ENCODE measurements around the gene WWOX. TPM values are rescaled to one million over a fixed set of nuclear protein-coding genes. Genes with fewer than 3 reads are reported as not detected.
A peak's percentile ranks its signal among the peaks of the same experiment; 100 is the strongest.
"Not testable (repeated sequence)": the region's sequence is repeated elsewhere in the genome, so short reads cannot be mapped to it uniquely, and the experiment has no call there.

Gene WWOX
- total RNA-seq, 1 donor from 2014 or later, result 16.1 TPM

DNA sequence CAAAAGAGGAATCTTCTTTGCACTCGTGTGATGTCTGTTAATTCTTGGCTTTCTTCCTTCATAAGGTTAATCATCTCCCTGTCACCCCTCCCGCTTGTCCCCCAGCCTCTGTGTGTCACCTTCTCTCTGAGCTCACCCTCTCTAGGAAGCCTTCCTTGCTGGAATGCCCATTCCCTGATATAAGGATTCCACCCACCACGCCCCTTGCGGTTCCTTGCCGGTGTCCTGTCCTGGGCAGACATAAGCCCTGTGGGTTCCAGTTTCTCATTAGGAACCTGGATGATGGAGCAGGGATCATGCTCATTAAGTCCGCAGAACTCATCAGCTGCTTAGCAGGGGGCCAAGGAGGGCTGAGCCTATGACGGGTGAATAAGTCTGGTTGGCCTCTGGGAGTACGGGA is 941.8 kb downstream of the WWOX start:
- H3K4me1 Mint-ChIP-seq, result peaks cover 17% of the 10 kb centered on the region
- H3K36me3 Mint-ChIP-seq (ENCODE audit: low read depth), result peaks cover 2% of the 10 kb centered on the region
- intact Hi-C loops (cut with micrococcal nuclease), result no loop called here
- no peaks in the 10 kb centered on the region for H3K27me3 Mint-ChIP-seq
- H3K9me3 Mint-ChIP-seq, result peaks cover 4% of the 10 kb centered on the region
- H3K4me3 Mint-ChIP-seq, result no peak overlapping the region
- no peak for DNase-seq
- no peak overlapping the region for H3K27ac Mint-ChIP-seq

DNA sequence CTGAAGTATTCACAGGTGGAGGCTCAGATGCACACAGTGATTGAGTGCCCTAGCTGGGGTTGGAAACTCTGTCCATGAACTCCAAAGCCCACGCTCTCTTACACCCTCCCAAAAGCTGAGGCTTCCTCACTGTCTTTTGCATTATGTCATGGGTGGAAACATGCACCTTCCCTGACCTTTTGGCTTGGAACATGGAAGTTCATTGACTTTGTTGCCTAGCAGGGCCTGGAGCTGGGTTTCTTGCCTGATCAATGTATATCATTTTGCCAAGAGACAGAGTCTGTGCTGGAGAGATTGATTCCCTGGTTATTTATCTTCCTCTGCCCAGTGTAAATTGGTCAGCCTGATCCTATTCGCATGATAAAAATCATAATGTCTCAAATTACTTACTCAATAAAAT is 942.7 kb downstream of the WWOX start:
- DNase-seq, result no peak
- Mint-ChIP-seq H3K4me3 (no peak overlapping the region), H3K4me1 (peaks cover 21% of the 10 kb centered on the region), H3K27me3 (no peaks in the 10 kb centered on the region), H3K27ac (no peak overlapping the region), H3K9me3 (peaks cover 4% of the 10 kb centered on the region), H3K36me3 (ENCODE audit: low read depth) (peaks cover 2% of the 10 kb centered on the region)
- intact Hi-C loops (cut with micrococcal nuclease), result no loop called here

DNA sequence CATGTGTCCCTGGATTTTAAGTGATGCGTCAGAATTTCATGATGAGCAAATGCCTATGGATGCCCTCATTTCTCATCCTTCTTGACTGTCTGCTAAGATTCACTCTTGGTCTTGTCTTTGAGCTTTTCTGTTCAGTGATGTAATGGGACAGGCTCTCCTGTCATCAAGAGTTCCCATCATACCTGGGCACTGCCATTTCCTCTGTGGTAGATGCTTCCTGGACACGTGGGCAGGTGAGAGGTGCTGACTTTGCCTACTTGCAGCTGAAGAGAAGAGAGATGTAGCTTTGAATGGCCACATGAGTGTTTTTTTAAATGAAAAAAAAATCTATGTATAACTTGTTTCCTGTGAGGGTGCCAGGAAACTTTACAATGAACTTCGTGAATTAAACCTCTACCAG is 943.4 kb downstream of the WWOX start:
- peaks cover 2% of the 10 kb centered on the region for H3K36me3 Mint-ChIP-seq (ENCODE audit: low read depth)
- H3K4me3 Mint-ChIP-seq, result no peak overlapping the region
- peaks cover 19% of the 10 kb centered on the region for H3K4me1 Mint-ChIP-seq
- H3K9me3 Mint-ChIP-seq, result peaks cover 4% of the 10 kb centered on the region
- no peaks in the 10 kb centered on the region for H3K27me3 Mint-ChIP-seq
- DNase-seq, result peak; percentile 64
- intact Hi-C loops (cut with micrococcal nuclease), result no loop called here
- H3K27ac Mint-ChIP-seq, result no peak overlapping the region

- Mint-ChIP-seq H3K4me1 (peaks cover 16% of the 10 kb centered on the region), H3K36me3 (ENCODE audit: low read depth) (no peaks in the 10 kb centered on the region)
- intact Hi-C loops (cut with micrococcal nuclease), result no loop called here
These were observed 945.7 kb downstream of the WWOX start for GRCh38 chr16:79045191-79045590.

DNA sequence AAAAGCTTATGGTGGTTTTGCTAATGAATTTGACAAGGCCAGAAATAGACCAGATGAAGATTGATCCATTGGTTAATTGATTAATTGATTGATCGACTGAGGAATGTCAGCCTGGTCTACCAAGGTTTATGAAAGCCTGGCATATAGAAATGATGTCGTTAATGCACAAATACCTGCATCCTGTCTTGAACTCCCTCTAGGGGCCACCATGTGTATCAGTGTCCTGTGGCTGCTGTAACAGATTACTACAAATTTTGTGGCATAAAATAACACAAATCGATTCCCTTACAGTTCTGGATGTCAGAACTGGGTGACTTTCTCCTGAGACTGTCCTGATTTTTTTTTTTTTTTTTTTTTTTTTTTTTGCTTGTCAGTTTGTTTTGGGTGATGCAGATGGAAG is 947.9 kb downstream of the WWOX start:
- no peak overlapping the region for H3K27ac Mint-ChIP-seq
- H3K4me3 Mint-ChIP-seq, result no peak overlapping the region
- no peaks in the 10 kb centered on the region for H3K9me3 Mint-ChIP-seq
- DNase-seq, result peak; percentile 68
- no peaks in the 10 kb centered on the region for H3K27me3 Mint-ChIP-seq
- H3K36me3 Mint-ChIP-seq (ENCODE audit: low read depth), result no peaks in the 10 kb centered on the region
- H3K4me1 Mint-ChIP-seq, result peaks cover 16% of the 10 kb centered on the region
- intact Hi-C loops (cut with micrococcal nuclease), result no loop called here

More at GRCh38 chr16:79045191-79045590, 945.7 kb downstream of the WWOX start:
- Mint-ChIP-seq H3K27me3 (no peaks in the 10 kb centered on the region), H3K9me3 (no peaks in the 10 kb centered on the region), H3K4me3 (no peak overlapping the region), H3K27ac (no peak overlapping the region)
- no peak for DNase-seq

- H3K4me3 Mint-ChIP-seq, result no peak overlapping the region
- peaks cover 5% of the 10 kb centered on the region for H3K4me1 Mint-ChIP-seq
- intact Hi-C loops (cut with micrococcal nuclease), result no loop called here
- no peaks in the 10 kb centered on the region for H3K9me3 Mint-ChIP-seq
- H3K36me3 Mint-ChIP-seq (ENCODE audit: low read depth), result no peaks in the 10 kb centered on the region
- no peak for DNase-seq
- H3K27me3 Mint-ChIP-seq, result no peaks in the 10 kb centered on the region
- H3K27ac Mint-ChIP-seq, result no peak overlapping the region
These were observed 949.6 kb downstream of the WWOX start for GRCh38 chr16:79049040-79049439.

- Mint-ChIP-seq H3K27me3 (no peaks in the 10 kb centered on the region), H3K4me3 (no peak overlapping the region), H3K27ac (no peak overlapping the region)
These were observed 950.6 kb downstream of the WWOX start for GRCh38 chr16:79050063-79050462.

GRCh38 chr16:79051313-79051712 is 951.9 kb downstream of the WWOX start:
- Mint-ChIP-seq H3K27ac (no peak overlapping the region), H3K36me3 (ENCODE audit: low read depth) (no peaks in the 10 kb centered on the region)
- no peak for DNase-seq

More at GRCh38 chr16:79050063-79050462, 950.6 kb downstream of the WWOX start:
- no peaks in the 10 kb centered on the region for H3K9me3 Mint-ChIP-seq
- peaks cover 5% of the 10 kb centered on the region for H3K4me1 Mint-ChIP-seq
- no peak for DNase-seq
- intact Hi-C loops (cut with micrococcal nuclease), result no loop called here
- H3K36me3 Mint-ChIP-seq (ENCODE audit: low read depth), result no peaks in the 10 kb centered on the region

DNA sequence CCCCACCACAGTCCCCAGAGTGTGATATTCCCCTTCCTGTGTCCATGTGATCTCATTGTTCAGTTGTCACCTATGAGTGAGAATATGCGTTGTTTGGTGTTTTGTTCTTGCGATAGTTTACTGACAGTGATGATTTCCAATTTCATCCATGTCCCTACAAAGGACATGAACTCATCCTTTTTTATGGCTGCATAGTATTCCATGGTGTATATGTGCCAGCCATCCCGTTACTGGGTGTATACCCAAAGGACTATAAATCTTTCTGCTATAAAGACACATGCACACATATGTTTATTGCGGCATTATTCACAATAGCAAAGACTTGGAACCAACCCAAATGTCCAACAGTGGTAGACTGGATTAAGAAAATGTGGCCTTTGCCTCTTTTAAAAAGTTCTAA is 952.7 kb downstream of the WWOX start:
- H3K4me3 Mint-ChIP-seq; intact Hi-C loops (cut with micrococcal nuclease); H3K27ac Mint-ChIP-seq: not testable (repeated sequence)

More at GRCh38 chr16:79051313-79051712, 951.9 kb downstream of the WWOX start:
- intact Hi-C loops (cut with micrococcal nuclease), result no loop called here
- Mint-ChIP-seq H3K9me3 (no peaks in the 10 kb centered on the region), H3K4me3 (no peak overlapping the region), H3K4me1 (peaks cover 5% of the 10 kb centered on the region), H3K27me3 (no peaks in the 10 kb centered on the region)

DNA sequence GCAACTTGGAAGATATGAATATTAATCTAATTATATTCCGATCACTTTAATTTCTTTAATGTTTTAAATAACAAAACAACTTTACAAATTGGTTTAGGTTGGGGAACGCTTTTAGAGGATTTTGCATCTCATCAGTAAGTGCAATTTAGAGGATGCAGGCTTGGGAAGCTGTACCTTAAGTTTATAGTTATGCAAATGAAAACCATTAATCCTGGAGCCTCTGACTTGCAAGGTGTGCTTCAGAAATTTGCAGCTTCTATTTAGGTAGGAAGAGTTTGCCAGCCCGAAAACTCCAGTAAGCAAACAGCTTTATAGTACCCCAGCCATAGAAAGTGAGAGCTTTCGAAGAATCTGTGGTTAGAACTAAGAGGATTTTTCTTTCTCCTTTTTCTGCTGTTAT is 954.1 kb downstream of the WWOX start:
- intact Hi-C loops (cut with micrococcal nuclease), result no loop called here
- H3K4me3 Mint-ChIP-seq, result no peak overlapping the region
- no peaks in the 10 kb centered on the region for H3K9me3 Mint-ChIP-seq
- DNase-seq, result no peak
- no peaks in the 10 kb centered on the region for H3K36me3 Mint-ChIP-seq (ENCODE audit: low read depth)
- H3K27me3 Mint-ChIP-seq, result peaks cover 2% of the 10 kb centered on the region
- H3K4me1 Mint-ChIP-seq, result no peaks in the 10 kb centered on the region
- no peak overlapping the region for H3K27ac Mint-ChIP-seq

More for the DNA sequence above, 952.7 kb downstream of the WWOX start:
- not testable (repeated sequence) for H3K36me3 Mint-ChIP-seq (ENCODE audit: low read depth); H3K9me3 Mint-ChIP-seq; H3K4me1 Mint-ChIP-seq; DNase-seq; H3K27me3 Mint-ChIP-seq

GRCh38 chr16:79054211-79054984 is 954.9 kb downstream of the WWOX start:
- Mint-ChIP-seq H3K9me3 (no peaks in the 10 kb centered on the region), H3K4me1 (no peaks in the 10 kb centered on the region), H3K27ac (no peak overlapping the region), H3K36me3 (ENCODE audit: low read depth) (no peaks in the 10 kb centered on the region), H3K27me3 (peaks cover 2% of the 10 kb centered on the region), H3K4me3 (no peak overlapping the region)
- no peak for DNase-seq
- intact Hi-C loops (cut with micrococcal nuclease), result no loop called here

DNA sequence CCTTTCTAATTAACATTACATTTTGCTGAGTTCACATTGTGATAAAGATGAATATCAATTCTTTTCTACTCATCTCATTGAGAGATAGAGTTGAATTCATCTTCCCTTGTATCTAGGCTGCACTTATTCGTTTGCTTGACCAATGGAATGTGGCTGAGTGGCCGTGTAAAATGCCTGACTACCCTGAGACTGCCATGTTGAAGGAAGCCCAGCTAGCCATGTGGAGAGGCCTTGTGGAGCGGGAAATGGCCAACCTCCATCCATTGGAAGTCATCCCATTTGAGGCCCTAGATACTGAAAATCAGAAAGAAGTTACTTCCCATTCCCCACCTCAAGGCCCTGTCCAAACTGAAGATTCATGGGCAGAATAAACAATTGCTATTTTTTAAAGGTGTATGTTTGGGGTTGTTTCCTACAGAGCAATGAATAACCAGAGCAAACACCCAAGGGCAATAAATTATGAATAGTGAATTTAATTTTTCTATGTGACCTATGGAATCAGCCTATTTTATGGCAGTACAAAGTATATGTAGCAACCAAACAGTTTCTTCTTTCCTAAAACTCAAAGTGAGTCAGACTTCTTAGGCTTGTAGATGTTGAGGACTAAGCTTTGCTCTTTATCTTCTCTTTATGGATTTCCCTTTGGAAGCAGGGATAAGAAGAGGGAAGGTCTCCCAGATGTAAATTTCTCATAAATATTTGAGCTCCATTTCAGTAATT is 956.0 kb downstream of the WWOX start:
- H3K4me1 Mint-ChIP-seq, result no peaks in the 10 kb centered on the region
- peaks cover 3% of the 10 kb centered on the region for H3K27me3 Mint-ChIP-seq
- DNase-seq, result no peak
- intact Hi-C loops (cut with micrococcal nuclease), result no loop called here
- H3K4me3 Mint-ChIP-seq, result no peak overlapping the region
- H3K9me3 Mint-ChIP-seq, result no peaks in the 10 kb centered on the region
- no peaks in the 10 kb centered on the region for H3K36me3 Mint-ChIP-seq (ENCODE audit: low read depth)
- no peak overlapping the region for H3K27ac Mint-ChIP-seq

DNA sequence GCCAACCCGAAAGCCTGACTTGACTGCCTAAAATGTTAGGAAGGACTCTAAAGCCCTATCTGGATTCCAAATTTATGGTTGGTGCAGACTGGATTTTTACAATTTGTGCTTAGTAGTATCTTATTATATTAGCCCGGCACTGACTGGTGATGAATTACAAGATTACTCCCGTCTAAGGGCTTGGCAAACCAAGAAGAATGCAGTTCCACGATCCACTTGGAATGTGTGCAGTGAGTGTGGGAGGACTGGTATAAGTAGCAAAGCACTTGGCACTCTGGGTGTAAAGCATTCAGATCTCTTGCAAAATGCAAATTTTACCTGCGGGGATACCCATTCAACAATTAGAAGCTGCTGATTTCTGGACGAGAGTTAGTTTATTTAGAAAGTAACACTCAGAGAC is 961.7 kb downstream of the WWOX start:
- Mint-ChIP-seq H3K4me1 (peaks cover 4% of the 10 kb centered on the region), H3K4me3 (no peak overlapping the region), H3K36me3 (ENCODE audit: low read depth) (no peaks in the 10 kb centered on the region), H3K27me3 (peaks cover 11% of the 10 kb centered on the region), H3K27ac (no peak overlapping the region), H3K9me3 (peaks cover 17% of the 10 kb centered on the region)
- DNase-seq, result no peak
- intact Hi-C loops (cut with micrococcal nuclease), result no loop called here

- Mint-ChIP-seq H3K4me1 (peaks cover 8% of the 10 kb centered on the region), H3K27me3 (peaks cover 11% of the 10 kb centered on the region), H3K4me3 (no peak overlapping the region), H3K27ac (no peak overlapping the region), H3K9me3 (peaks cover 17% of the 10 kb centered on the region), H3K36me3 (ENCODE audit: low read depth) (no peaks in the 10 kb centered on the region)
- no peak for DNase-seq
- intact Hi-C loops (cut with micrococcal nuclease), result no loop called here
These were observed 962.9 kb downstream of the WWOX start for GRCh38 chr16:79062336-79062735.
